Measurements from ENCODE around the gene TMEM40. TPM values are rescaled to one million over a fixed set of nuclear protein-coding genes. Genes with fewer than 3 reads are reported as not detected.

Gene TMEM40
- total and polyA plus RNA-seq, 2 of the 13 experiments (the other 11 are each of a cell fraction or from before 2014, with no cell fraction given) = 0.16 TPM; not detected in 1

DNA sequence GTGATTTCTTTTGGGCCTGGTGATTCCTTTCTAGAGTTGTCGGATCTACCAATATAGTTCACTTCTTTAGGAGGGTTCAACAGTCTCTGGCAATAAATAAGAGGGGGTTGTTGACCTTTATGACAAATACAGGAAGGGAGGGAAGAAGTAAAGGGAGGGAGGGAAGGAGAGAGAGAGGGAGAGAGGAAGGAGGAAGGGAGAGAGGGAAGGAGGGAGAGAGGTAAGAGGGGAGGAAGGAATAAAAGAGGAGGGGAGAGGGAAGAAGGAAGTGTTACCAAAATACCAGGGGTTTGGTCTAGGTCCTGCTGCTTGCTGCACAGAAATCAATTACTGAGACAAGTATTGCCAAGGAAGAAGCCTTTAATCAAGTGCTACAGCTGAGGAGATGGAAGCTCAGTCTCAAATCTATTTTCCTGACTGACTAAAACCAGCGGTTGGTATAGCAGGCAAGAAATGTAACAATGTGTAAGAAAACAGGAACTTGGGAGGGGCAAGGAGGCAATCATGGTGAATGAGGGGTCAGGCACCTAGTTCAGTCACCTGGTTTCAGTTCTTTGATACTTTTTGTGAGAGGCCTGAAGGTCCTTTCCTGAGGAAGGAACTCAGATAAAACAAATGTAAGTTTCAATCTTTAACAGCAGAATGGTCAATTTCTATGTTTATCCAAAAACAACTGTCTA, 14.1 kb upstream of the TMEM40 start:
- BruUV-seq (replicated peaks) = no TSS peak
- Histone ChIP-seq H3K4me3 (replicated peaks in 1 of 3; ENCODE audit: insufficient read depth in 1 of 3, low read depth in 2 of 3, low read length in 3 of 3) (no peak overlapping the region), H2AFZ (ENCODE audit: low read length) (no peak overlapping the region), H4K20me1 (ENCODE audit: insufficient read depth, low read length) (no peaks in the 10 kb centered on the region), H3K36me3 (replicated peaks in 1 of 2; ENCODE audit: control insufficient read depth in 1 of 2, insufficient read depth in 2 of 2, low read length in 2 of 2) (no peaks in the 10 kb centered on the region), H3K27me3 (ENCODE audit: control insufficient read depth in 1 of 2, insufficient read depth in 2 of 2, low read length in 2 of 2) (peaks cover 0 to 20% of the 10 kb centered on the region in 2 experiments; a peak in 4 of 5 replicates), H3K9me3 (ENCODE audit: low read length) (no peaks in the 10 kb centered on the region), H3K4me1 (ENCODE audit: insufficient read depth, low read length) (no peaks in the 10 kb centered on the region), H3K9ac (ENCODE audit: insufficient read depth, low read depth, low read length) (no peak overlapping the region), H3K27ac (ENCODE audit: extremely low read length, insufficient read depth, low read length) (no peak overlapping the region), H3K4me2 (ENCODE audit: low read depth, low read length) (no peak overlapping the region), H3K79me2 (ENCODE audit: insufficient read depth, low read length) (no peaks in the 10 kb centered on the region)
- intact Hi-C loops (cut with micrococcal nuclease; ENCODE audit: unreplicated experiment) (no loop called here), in situ Hi-C loops (cut with HindIII; ENCODE audit: extremely low pct_ligation_motif_present, low pct_unique_long_range_greater_than_20kb) (no loop called here)
- ChIA-PET POLR2A (no interaction called here), CTCF (ENCODE audit: low intra/inter-chr PET ratio, low total read pairs) (no interaction called here)
- TF ChIP-seq SAP130 (CRISPR knock-in tag; IDR thresholded peaks at IDR 0.05; ENCODE audit: low read depth) (no peak), ZNF264 (CRISPR knock-in tag; IDR thresholded peaks at IDR 0.05) (no peak), MEIS1 (CRISPR knock-in tag; IDR thresholded peaks at IDR 0.05; ENCODE audit: borderline replicate concordance) (no peak), ZNF136 (CRISPR knock-in tag; IDR thresholded peaks at IDR 0.05; ENCODE audit: low read depth) (no peak), TP53 (CRISPR knock-in tag; conservative IDR thresholded peaks at IDR 0.05) (no peak), CHCHD3 (CRISPR knock-in tag; IDR thresholded peaks at IDR 0.05) (no peak), TCF7 (IDR thresholded peaks at IDR 0.05; ENCODE audit: low read depth) (no peak), FOSL2 (CRISPR knock-in tag; IDR thresholded peaks at IDR 0.05) (no peak), RFXANK (CRISPR knock-in tag; IDR thresholded peaks at IDR 0.05) (no peak), ZNF547 (CRISPR knock-in tag; IDR thresholded peaks at IDR 0.05) (no peak), KLF11 (CRISPR knock-in tag; IDR thresholded peaks at IDR 0.05) (no peak), ZNF251 (CRISPR knock-in tag; IDR thresholded peaks at IDR 0.05) (no peak), SCMH1 (CRISPR knock-in tag; IDR thresholded peaks at IDR 0.05; ENCODE audit: borderline replicate concordance) (no peak), ZNF558 (CRISPR knock-in tag; IDR thresholded peaks at IDR 0.05; ENCODE audit: borderline replicate concordance) (no peak), ZNF557 (CRISPR knock-in tag; IDR thresholded peaks at IDR 0.05) (no peak)
- DNase-seq (ENCODE audit: low spot score) (no peak), ATAC-seq (no peak), FAIRE-seq (no peak)
- 0% methylated on average over 2 of the region's 2 CpGs for WGBS (ENCODE audit: low lambda C conversion rate)
